PFSK-1 (cell line): ENCODE data around the gene IGFBP4.

Source experiments
- POLR2AphosphoS5 ChIP-seq: IDR thresholded peaks from 2 replicates; pipeline ENCODE4 v1.6.1; 2012; ENCODE audit warnings: low read depth, mild to moderate bottlenecking, control low read depth, low read length, moderate library complexity
- REST ChIP-seq, 2 experiments: IDR thresholded peaks; 2 replicates each; pipeline versions ENCODE4 v1.6.1 to v1.8.0; 2011 to 2012; ENCODE audit warnings: low read depth in 2 of 2, low read length in 2 of 2, control low read depth in 1 of 2, inconsistent platforms in 1 of 2, mild to moderate bottlenecking in 1 of 2, moderate library complexity in 1 of 2; ENCODE audit not compliant: insufficient read depth in 1 of 2
- SIN3A ChIP-seq: IDR thresholded peaks from 2 replicates; pipeline ENCODE4 v1.6.1; 2012; ENCODE audit warnings: mild to moderate bottlenecking, low read length, moderate library complexity, borderline replicate concordance; ENCODE audit not compliant: insufficient read depth
- TAF1 ChIP-seq: IDR thresholded peaks from 2 replicates; pipeline ENCODE4 v1.6.1; 2012; ENCODE audit warnings: low read length, control low read depth, borderline replicate concordance; ENCODE audit not compliant: insufficient read depth

GRCh38 chr17:40474419-40475002, 31.3 kb downstream of the IGFBP4 start:
- TF ChIP-seq POLR2AphosphoS5 (no peak), SIN3A (no peak), REST (IDR thresholded peaks at IDR 0.05; ENCODE audit: insufficient read depth in 1 of 2, low read depth in 2 of 2, low read length in 2 of 2) (no peak), TAF1 (no peak)
